DOHH2 (cell line): ENCODE measurements around the gene OR13C9.
"Not testable (repeated sequence)": the region's sequence is repeated elsewhere in the genome, so short reads cannot be mapped to it uniquely, and the experiment has no call there.

Experiments used
- EZH2phosphoT487 ChIP-seq: fragments of 200-600 bp; sonication (generic); IDR thresholded peaks from 2 replicates; pipeline ENCODE4 v1.6.1; 2017; ENCODE audit warnings: borderline replicate concordance, mild to moderate bottlenecking, antibody characterized with exemption, low read length, moderate library complexity, mixed read lengths
- TF ChIP-seq, protein P1 (sequence below): fragments of 200-600 bp; sonication (generic); IDR thresholded peaks from one replicate; pipeline ENCODE4 v1.5.1; 2014; ENCODE audit warnings: antibody characterized with exemption, mild to moderate bottlenecking, low read depth, low read length; ENCODE audit not compliant: poor library complexity, severe bottlenecking

DNA sequence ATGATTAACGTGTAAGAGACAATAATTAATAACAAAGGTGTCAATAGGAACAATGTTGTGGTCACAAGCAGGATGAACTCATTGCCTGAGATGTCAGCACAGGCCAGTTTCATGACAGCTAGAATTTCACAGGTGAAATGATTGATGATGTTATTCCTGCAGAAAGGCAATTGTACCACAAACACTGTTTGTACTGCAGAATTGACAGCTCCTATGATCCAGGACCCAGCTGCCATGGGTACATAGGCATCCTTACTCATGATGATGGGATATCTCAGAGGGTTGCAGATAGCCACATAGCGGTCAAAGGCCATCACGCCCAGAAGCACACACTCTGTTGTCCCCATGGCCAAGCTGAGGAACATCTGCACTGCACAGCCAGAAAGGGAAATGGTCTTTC lies 19.3 kb downstream of the OR13C9 start:
- TF ChIP-seq, protein P1, sequence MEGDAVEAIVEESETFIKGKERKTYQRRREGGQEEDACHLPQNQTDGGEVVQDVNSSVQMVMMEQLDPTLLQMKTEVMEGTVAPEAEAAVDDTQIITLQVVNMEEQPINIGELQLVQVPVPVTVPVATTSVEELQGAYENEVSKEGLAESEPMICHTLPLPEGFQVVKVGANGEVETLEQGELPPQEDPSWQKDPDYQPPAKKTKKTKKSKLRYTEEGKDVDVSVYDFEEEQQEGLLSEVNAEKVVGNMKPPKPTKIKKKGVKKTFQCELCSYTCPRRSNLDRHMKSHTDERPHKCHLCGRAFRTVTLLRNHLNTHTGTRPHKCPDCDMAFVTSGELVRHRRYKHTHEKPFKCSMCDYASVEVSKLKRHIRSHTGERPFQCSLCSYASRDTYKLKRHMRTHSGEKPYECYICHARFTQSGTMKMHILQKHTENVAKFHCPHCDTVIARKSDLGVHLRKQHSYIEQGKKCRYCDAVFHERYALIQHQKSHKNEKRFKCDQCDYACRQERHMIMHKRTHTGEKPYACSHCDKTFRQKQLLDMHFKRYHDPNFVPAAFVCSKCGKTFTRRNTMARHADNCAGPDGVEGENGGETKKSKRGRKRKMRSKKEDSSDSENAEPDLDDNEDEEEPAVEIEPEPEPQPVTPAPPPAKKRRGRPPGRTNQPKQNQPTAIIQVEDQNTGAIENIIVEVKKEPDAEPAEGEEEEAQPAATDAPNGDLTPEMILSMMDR = not testable (repeated sequence)
- not testable (repeated sequence) for TF ChIP-seq EZH2phosphoT487
